ENCODE data around the gene FABP2.

FABP2 gene

GRCh38 chr4:119300101-119300978 is 21.6 kb downstream of the FABP2 start (continued):
- TF ChIP-seq ZNF660 (tag by site-specific recombination; IDR thresholded peaks at IDR 0.05) (0 out of 2 replicates have a peak, but pooled peaks have one; percentile 4), ZNF580 (tag by site-specific recombination; IDR thresholded peaks at IDR 0.05) (0 out of 2 replicates have a peak, but pooled peaks have one; percentile 15), ZNF561 (tag by site-specific recombination; IDR thresholded peaks at IDR 0.05; ENCODE audit: borderline replicate concordance) (no peak), ZNF48 (tag by site-specific recombination; IDR thresholded peaks at IDR 0.05) (no peak), ZNF23 (tag by site-specific recombination; IDR thresholded peaks at IDR 0.05; ENCODE audit: borderline replicate concordance) (no peak), PBX3 (CRISPR knock-in tag; IDR thresholded peaks at IDR 0.05) (no peak), ZNF362 (tag by site-specific recombination; IDR thresholded peaks at IDR 0.05) (no peak), ZNF670 (tag by site-specific recombination; IDR thresholded peaks at IDR 0.05; ENCODE audit: low read depth) (no peak), ZNF138 (tag by site-specific recombination; IDR thresholded peaks at IDR 0.05; ENCODE audit: borderline replicate concordance) (no peak), ZNF37A (tag by site-specific recombination; IDR thresholded peaks at IDR 0.05) (no peak), ZNF544 (tag by site-specific recombination; IDR thresholded peaks at IDR 0.05) (no peak), SP3 (tag by site-specific recombination; IDR thresholded peaks at IDR 0.05) (no peak), ZBTB44 (tag by site-specific recombination; IDR thresholded peaks at IDR 0.05) (no peak), ZBTB7A (tag by site-specific recombination; IDR thresholded peaks at IDR 0.05; ENCODE audit: low read depth) (no peak), ZIC2 (tag by site-specific recombination; IDR thresholded peaks at IDR 0.05) (no peak), ZNF549 (tag by site-specific recombination; IDR thresholded peaks at IDR 0.05) (no peak), ZNF174 (tag by site-specific recombination; IDR thresholded peaks at IDR 0.05) (no peak), ZNF501 (tag by site-specific recombination; IDR thresholded peaks at IDR 0.05) (no peak)

- ChIA-PET CTCF (interaction anchor here (1.0 to 1.6 kb wide), 3 partner anchors 9 to 317 kb away, joined by 5 to 8 read pairs (median 6); no protein-coding TSS in a partner anchor), POLR2A (interaction anchor here (1.0 to 2.3 kb wide), 3 partner anchors 8 to 87 kb away, joined by 3 to 13 read pairs (median 4); partner anchors contain the start of gene USP53)
- H3K4me3 ChIP-seq (ENCODE audit: low read depth, low read length), result peak overlapping the region; percentile 51
- H3K36me3 ChIP-seq (ENCODE audit: control insufficient read depth in 2 of 2, insufficient read depth in 1 of 2, low read length in 2 of 2), result peaks cover 6 to 29% of the 10 kb centered on the region in 2 experiments
- no peaks in the 10 kb centered on the region for H3K9me3 ChIP-seq (ENCODE audit: control insufficient read depth, insufficient read depth, low read depth, low read length)
- H3K27ac ChIP-seq (ENCODE audit: extremely low read depth, low read depth, low read length), result peak overlapping the region; percentile 67; the same call in 1 of the 2 replicates
- TF ChIP-seq ZNF664 (tag by site-specific recombination; IDR thresholded peaks at IDR 0.05) (peak; percentile 87), YY1 (tag by site-specific recombination; IDR thresholded peaks at IDR 0.05) (no peak)
- peaks cover 5% of the 10 kb centered on the region; the same call in 1 of the 2 replicates for H3K4me1 ChIP-seq (ENCODE audit: control insufficient read depth, insufficient read depth, low read length)
Observed at GRCh38 chr4:119299741-119300100, 22.2 kb downstream of the FABP2 start.
